PFSK-1 (cell line): Measurements from ENCODE around the gene AQP10.

ENCODE experiments used
- FOXP2 ChIP-seq: optimal IDR thresholded peaks from 2 replicates; pipeline ENCODE3; 2011; ENCODE audit warnings: borderline replicate concordance, control low read depth, inconsistent platforms; ENCODE audit not compliant: insufficient read depth; ENCODE audit errors: extremely low read length, extremely low read depth
- POLR2AphosphoS5 ChIP-seq: IDR thresholded peaks from 2 replicates; pipeline ENCODE4 v1.6.1; 2012; ENCODE audit warnings: low read depth, mild to moderate bottlenecking, control low read depth, low read length, moderate library complexity
- REST ChIP-seq, 2 experiments: IDR thresholded peaks; 2 replicates each; pipeline versions ENCODE4 v1.6.1 to v1.8.0; 2011 to 2012; ENCODE audit warnings: low read depth in 2 of 2, low read length in 2 of 2, control low read depth in 1 of 2, inconsistent platforms in 1 of 2, mild to moderate bottlenecking in 1 of 2, moderate library complexity in 1 of 2; ENCODE audit not compliant: insufficient read depth in 1 of 2
- SIN3A ChIP-seq: IDR thresholded peaks from 2 replicates; pipeline ENCODE4 v1.6.1; 2012; ENCODE audit warnings: mild to moderate bottlenecking, low read length, moderate library complexity, borderline replicate concordance; ENCODE audit not compliant: insufficient read depth
- TAF1 ChIP-seq: IDR thresholded peaks from 2 replicates; pipeline ENCODE4 v1.6.1; 2012; ENCODE audit warnings: low read length, control low read depth, borderline replicate concordance; ENCODE audit not compliant: insufficient read depth

The AQP10 gene

GRCh38 chr1:154329551-154330131, 8.7 kb downstream of the AQP10 start:
- TF ChIP-seq SIN3A = no peak

GRCh38 chr1:154330669-154331068, 9.8 kb downstream of the AQP10 start:
- TF ChIP-seq SIN3A (no peak), FOXP2 (no peak), REST (IDR thresholded peaks at IDR 0.05; ENCODE audit: insufficient read depth in 1 of 2, low read depth in 2 of 2, low read length in 2 of 2) (no peak), TAF1 (no peak), POLR2AphosphoS5 (no peak)

- no peak for TF ChIP-seq POLR2AphosphoS5
- no peak for TF ChIP-seq REST (IDR thresholded peaks at IDR 0.05; ENCODE audit: insufficient read depth in 1 of 2, low read depth in 2 of 2, low read length in 2 of 2)
- TF ChIP-seq SIN3A = no peak
- TF ChIP-seq FOXP2 = no peak
These were observed 13.5 kb downstream of the AQP10 start for GRCh38 chr1:154334079-154335024.

GRCh38 chr1:154335025-154335714, 14.3 kb downstream of the AQP10 start:
- no peak for TF ChIP-seq REST (IDR thresholded peaks at IDR 0.05; ENCODE audit: insufficient read depth in 1 of 2, low read depth in 2 of 2, low read length in 2 of 2)
- TF ChIP-seq POLR2AphosphoS5 = no peak

- no peak for TF ChIP-seq FOXP2
- TF ChIP-seq POLR2AphosphoS5 = no peak
- no peak for TF ChIP-seq REST (IDR thresholded peaks at IDR 0.05; ENCODE audit: insufficient read depth in 1 of 2, low read depth in 2 of 2, low read length in 2 of 2)
- no peak for TF ChIP-seq SIN3A
- TF ChIP-seq TAF1 = no peak
These were observed 16.5 kb downstream of the AQP10 start for GRCh38 chr1:154337253-154337894.
